ENCODE results near the gene YDJC. TPM values are rescaled to one million over a fixed set of nuclear protein-coding genes. Genes with fewer than 3 reads are reported as not detected.
A peak's percentile ranks its signal among the peaks of the same experiment; 100 is the strongest.
"Not testable (repeated sequence)": the region's sequence is repeated elsewhere in the genome, so short reads cannot be mapped to it uniquely, and the experiment has no call there.

Gene YDJC
- total RNA-seq, 4 donors from 2014 or later: 44.5 to 72.7 (median 54.6) TPM

DNA sequence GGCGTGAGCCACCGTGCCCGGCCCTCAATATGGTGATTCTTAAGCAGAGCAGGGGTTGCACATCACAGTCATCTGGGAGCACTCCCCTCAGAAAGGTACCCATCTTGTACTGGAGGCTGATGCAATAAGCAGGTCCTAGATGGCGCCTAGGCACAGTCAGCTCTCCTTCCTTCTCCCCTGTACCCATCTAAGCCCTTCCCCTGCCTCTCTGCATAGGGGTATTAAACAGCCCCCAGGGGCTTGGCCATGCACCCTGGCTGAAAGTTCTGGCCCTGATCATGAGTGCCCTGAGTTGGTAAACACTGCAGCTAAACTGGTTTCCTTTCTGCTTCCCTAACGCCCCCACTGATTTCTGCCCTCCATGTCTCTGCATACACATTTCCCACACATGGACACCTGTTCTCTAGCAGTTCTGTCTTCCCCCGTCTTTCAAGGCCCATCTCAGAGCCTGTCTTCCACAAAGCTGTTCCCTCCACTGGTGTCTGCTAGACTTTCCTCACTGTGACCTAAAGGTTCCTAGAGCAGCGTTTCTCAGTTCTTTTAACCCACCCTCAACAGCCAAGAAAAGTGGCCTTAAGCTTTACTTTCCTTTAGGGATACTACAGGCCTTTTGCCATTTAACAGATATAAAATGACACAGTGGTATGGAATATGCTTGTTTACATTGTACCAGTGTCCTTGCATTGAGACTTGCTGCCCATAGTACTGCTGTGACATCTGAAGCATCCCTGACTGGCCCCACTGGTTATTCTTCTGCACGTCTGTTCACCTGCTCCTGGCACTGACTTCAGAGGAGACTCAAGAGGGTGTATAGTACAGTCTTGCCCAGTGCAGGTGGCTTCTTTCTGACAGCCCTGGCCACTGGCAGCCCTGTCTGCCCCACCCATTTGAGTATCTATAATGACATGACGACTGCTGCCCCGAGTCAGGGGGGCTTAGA lies 46.8 kb downstream of the YDJC start:
- Histone ChIP-seq H3K36me3 (no peaks in the 10 kb centered on the region), H3K4me3 (replicated peaks in 1 of 3) (no peak overlapping the region), H3K9me3 (no peaks in the 10 kb centered on the region), H3K27ac (no peak overlapping the region), H3K27me3 (no peaks in the 10 kb centered on the region), H3K4me1 (peaks cover 41 to 58% of the 10 kb centered on the region in 2 donors)
- DNase-seq: peak; percentile 34 to 42
- WGBS, 2 donors: 60 to 62% methylated on average over 10 of the region's 10 CpGs
- TF ChIP-seq, protein P1, sequence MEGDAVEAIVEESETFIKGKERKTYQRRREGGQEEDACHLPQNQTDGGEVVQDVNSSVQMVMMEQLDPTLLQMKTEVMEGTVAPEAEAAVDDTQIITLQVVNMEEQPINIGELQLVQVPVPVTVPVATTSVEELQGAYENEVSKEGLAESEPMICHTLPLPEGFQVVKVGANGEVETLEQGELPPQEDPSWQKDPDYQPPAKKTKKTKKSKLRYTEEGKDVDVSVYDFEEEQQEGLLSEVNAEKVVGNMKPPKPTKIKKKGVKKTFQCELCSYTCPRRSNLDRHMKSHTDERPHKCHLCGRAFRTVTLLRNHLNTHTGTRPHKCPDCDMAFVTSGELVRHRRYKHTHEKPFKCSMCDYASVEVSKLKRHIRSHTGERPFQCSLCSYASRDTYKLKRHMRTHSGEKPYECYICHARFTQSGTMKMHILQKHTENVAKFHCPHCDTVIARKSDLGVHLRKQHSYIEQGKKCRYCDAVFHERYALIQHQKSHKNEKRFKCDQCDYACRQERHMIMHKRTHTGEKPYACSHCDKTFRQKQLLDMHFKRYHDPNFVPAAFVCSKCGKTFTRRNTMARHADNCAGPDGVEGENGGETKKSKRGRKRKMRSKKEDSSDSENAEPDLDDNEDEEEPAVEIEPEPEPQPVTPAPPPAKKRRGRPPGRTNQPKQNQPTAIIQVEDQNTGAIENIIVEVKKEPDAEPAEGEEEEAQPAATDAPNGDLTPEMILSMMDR (IDR thresholded peaks at IDR 0.05): no peak
- no peak for TF ChIP-seq POLR2A (IDR thresholded peaks at IDR 0.05)
- intact Hi-C loops (cut with DNase I): no loop called here

DNA sequence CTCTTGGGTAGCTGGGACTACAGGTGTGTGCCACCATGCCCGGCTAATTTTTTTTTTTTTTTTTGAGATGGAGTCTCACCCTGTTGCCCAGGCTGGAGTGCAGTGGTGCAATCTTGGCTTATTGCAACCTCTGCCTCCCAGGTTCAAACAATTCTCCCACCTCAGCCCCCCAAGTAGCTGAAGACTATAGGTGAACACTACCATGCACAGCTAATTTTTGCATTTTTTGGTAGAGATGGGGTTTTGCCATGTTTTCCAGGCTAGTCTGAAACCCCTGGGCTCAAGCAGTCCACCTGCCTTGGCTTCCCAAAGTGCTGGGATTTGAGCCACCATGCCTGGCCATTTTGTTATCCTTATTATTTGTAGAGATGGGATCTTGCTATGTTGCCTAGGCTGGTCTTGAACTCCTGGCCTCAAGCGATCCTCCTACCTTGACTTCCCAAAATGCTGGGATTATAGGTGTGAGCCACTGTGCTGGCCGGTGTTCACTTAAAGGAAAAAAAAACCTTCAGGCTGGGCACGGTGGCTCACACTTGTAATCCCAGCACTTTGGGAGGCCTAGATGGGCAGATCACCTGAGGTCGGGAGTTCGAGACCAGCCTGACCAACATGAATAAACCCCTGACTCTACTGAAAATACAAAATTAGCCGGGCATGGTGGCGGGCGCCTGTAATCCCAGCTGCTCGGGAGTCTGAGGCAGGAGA lies 48.7 kb downstream of the YDJC start:
- DNase-seq; H3K27ac ChIP-seq; H3K36me3 ChIP-seq; H3K27me3 ChIP-seq; intact Hi-C loops (cut with DNase I); H3K9me3 ChIP-seq; H3K4me3 ChIP-seq (replicated peaks in 1 of 3): not testable (repeated sequence)
- 90 to 94% methylated on average over 10 of the region's 10 CpGs for WGBS, 2 donors
- H3K4me1 ChIP-seq: peaks cover 54 to 71% of the 10 kb centered on the region in 2 donors

DNA sequence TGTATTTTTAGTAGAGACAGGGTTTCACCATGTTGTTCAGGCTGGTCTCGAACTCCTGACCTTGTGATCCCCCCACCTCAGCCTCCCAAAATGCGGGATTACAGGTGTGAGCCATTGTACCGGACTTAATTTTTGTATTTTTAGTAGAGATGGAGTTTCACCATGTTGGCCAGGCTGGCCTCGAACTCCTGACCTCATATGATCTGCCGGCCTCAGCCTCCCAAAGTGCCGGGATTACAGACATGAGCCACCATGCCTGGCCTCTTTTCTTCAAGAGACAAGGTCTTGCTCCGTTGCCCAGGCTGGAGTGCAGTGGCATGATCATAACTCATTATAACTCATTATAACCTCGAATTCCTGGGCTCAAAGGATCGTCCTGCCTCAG lies 49.2 kb downstream of the YDJC start:
- peaks cover 54 to 71% of the 10 kb centered on the region in 2 donors for H3K4me1 ChIP-seq
- H3K27me3 ChIP-seq; H3K9me3 ChIP-seq; H3K27ac ChIP-seq; DNase-seq; intact Hi-C loops (cut with DNase I); H3K36me3 ChIP-seq; H3K4me3 ChIP-seq (replicated peaks in 1 of 3): not testable (repeated sequence)
- 94 to 96% methylated on average over 9 of the region's 9 CpGs for WGBS, 2 donors

DNA sequence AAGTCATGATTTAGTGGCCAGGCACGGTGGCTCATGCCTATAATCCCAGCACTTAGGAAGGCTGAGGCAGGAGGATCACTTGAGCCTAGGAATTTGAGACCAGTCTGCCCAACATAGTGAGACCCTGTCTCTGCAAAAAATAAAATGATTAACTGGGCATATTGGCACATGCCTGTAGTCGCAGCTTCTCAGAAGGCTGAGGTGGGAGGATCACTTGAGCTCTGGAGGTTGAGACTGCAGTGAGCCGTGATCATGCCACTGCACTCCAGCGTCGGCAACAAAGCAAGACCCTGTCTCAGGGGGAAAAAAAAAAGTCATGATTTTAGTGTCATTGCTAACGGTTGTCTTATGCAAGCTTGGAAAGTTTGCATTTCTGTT lies 50.4 kb downstream of the YDJC start:
- Histone ChIP-seq H3K4me3 (replicated peaks in 1 of 3) (no peak overlapping the region), H3K4me1 (peaks cover 58 to 65% of the 10 kb centered on the region in 2 donors), H3K9me3 (no peaks in the 10 kb centered on the region), H3K36me3 (no peaks in the 10 kb centered on the region), H3K27me3 (no peaks in the 10 kb centered on the region), H3K27ac (no peak overlapping the region)
- intact Hi-C loops (cut with DNase I): no loop called here
- WGBS, 2 donors: 34 to 46% methylated on average over 6 of the region's 6 CpGs
- no peak for DNase-seq
- TF ChIP-seq POLR2A (IDR thresholded peaks at IDR 0.05): no peak
- TF ChIP-seq, protein P1 (IDR thresholded peaks at IDR 0.05): no peak

MicroRNAs encoded within 50 kb of the gene (microRNA counts, 767-probe panel; counts per million panel counts)
- microRNA hsa-miR-130b-3p (0 to 1,675 counts per million in 2 donors), microRNA hsa-miR-301b (0 counts per million in 2 donors)

Small RNA genes within 50 kb of the gene (microRNA-seq; reads per million reads assigned to microRNA genes)
- 570 reads per million, percentile 71 among the genes with 10 or more reads in this experiment for gene MIR130B
- 1.5 reads per million for gene MIR301B

Small RNA genes within 50 kb of the gene (small RNA-seq; reads per million reads assigned to genes)
- gene MIR301B: 0.38 reads per million

Other genes with a start within 250 kb of the YDJC start
- under 1 TPM in 1 of 4 donors, not detected in 3; 0.54 TPM for gene RIMBP3B, start 246.3 kb downstream of the YDJC start, total RNA-seq
- gene HIC2, start 212.7 kb downstream of the YDJC start, total RNA-seq: 1 to 10 TPM; 4.7 to 7.7 (median 6.5) TPM
- gene TMEM191C, start 162.6 kb downstream of the YDJC start, total RNA-seq: 1 to 10 TPM in 1 of 4 donors, under 1 TPM in 3; 0.20 to 3.9 (median 0.91) TPM
- under 1 TPM in 3 of 4 donors, not detected in 1; 0.13 to 0.59 (median 0.45) TPM for gene RIMBP3C, start 78.6 kb downstream of the YDJC start, total RNA-seq
- gene UBE2L3, start 62.3 kb downstream of the YDJC start, total RNA-seq: 10 to 100 TPM; 38.2 to 61.9 (median 47.5) TPM
- 1 to 10 TPM in 1 of 4 donors, under 1 TPM in 3; 0.27 to 1.6 (median 0.74) TPM for gene CCDC116, start 2.7 kb upstream of the YDJC start, total RNA-seq
- 100 to 1,000 TPM in 2 of 4 donors, 10 to 100 TPM in 2; 60.2 to 444 (median 210) TPM for gene SDF2L1, start 12.3 kb upstream of the YDJC start, total RNA-seq
- gene PPIL2, start 36.0 kb upstream of the YDJC start, total RNA-seq: 100 to 1,000 TPM in 2 of 4 donors, 10 to 100 TPM in 2; 72.7 to 135 (median 108) TPM
- 1 to 10 TPM; 4.1 to 6.7 (median 5.4) TPM for gene YPEL1, start 105.8 kb upstream of the YDJC start, total RNA-seq
- gene MAPK1, start 237.6 kb upstream of the YDJC start, total RNA-seq: 100 to 1,000 TPM in 2 of 4 donors, 10 to 100 TPM in 2; 83.1 to 145 (median 97.9) TPM

Data from thyroid gland (tissue), 4 donors.